22Rv1 (cell line): ENCODE data around the gene PAGE3.

Experiments used
- H3K27ac ChIP-seq: fragments of 450-650 bp; 2 replicates; pipeline ENCODE4 v1.5.1; 2017
- ZFX ChIP-seq: fragments of 450-650 bp; IDR thresholded peaks from 2 replicates; pipeline ENCODE4 v1.6.1; 2017; ENCODE audit warnings: antibody characterized with exemption, borderline replicate concordance
- TF ChIP-seq, protein P1 (sequence below): fragments of 450-650 bp; IDR thresholded peaks from 2 replicates; pipeline ENCODE4 v1.5.1; 2017; ENCODE audit warnings: mild to moderate bottlenecking

The PAGE3 gene

DNA sequence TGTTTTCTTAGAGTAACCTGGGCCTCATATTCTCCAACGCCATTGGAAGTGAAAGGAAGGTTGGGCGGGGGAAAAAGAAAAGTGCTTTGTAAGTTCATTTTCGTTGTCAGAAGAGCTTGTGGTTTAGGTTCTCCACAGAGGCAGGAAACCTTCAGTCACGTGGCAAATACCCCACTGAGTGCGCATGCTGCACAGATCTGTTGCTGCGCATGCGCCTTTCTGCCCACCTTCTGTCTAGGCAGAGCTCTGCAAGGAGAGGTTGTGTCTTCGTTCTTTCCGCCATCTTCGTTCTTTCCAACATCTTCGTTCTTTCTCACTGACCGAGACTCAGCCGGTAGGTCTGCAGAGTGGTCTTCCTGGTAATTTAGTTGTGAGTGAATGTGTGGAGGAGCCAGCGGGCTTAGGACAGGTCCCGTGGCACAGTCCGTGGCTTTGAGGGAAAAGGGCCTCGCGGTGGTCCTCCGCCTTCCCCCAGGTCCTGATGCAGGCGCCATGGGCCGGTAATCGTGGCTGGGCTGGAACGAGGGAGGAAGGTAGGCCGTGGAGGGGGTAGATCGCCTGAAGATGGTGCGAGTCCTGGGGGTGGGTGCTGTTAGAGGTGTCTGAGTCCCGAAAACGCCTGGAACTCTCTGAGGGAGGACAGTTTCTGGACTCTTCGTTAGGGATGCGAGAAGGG is 44.5 kb downstream of the PAGE3 start, which contains the start of gene PAGE5:
TSS of gene PAGE5 (plus strand) at position 228 of the 676 bp plus-strand sequence. CDS start 1,037 bp downstream, outside the sequence.
- TF ChIP-seq ZFX = no peak
- TF ChIP-seq, protein P1, sequence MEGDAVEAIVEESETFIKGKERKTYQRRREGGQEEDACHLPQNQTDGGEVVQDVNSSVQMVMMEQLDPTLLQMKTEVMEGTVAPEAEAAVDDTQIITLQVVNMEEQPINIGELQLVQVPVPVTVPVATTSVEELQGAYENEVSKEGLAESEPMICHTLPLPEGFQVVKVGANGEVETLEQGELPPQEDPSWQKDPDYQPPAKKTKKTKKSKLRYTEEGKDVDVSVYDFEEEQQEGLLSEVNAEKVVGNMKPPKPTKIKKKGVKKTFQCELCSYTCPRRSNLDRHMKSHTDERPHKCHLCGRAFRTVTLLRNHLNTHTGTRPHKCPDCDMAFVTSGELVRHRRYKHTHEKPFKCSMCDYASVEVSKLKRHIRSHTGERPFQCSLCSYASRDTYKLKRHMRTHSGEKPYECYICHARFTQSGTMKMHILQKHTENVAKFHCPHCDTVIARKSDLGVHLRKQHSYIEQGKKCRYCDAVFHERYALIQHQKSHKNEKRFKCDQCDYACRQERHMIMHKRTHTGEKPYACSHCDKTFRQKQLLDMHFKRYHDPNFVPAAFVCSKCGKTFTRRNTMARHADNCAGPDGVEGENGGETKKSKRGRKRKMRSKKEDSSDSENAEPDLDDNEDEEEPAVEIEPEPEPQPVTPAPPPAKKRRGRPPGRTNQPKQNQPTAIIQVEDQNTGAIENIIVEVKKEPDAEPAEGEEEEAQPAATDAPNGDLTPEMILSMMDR = no peak

DNA sequence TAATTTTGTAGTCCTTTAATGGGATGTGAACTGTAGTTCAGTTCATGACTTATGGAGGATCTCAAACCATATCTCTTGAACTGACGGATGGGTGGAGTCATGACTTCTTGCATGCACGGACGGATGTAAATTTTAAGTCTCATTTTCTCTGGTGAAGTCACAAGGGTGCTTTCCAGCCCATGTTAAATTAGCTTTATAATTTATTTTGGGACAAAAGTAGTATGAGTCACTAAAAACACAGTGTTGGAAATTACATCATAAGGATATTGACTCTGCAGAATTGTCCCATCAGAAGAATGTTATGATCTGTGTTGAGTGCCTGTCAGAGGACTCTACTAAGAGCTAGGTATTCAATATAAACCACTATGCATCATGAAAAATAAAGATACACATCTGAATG is 51.3 kb downstream of the PAGE3 start:
- H3K27ac ChIP-seq = no peak overlapping the region
- no peak for TF ChIP-seq ZFX
- TF ChIP-seq, protein P1 = no peak

More for the DNA sequence above, 44.5 kb downstream of the PAGE3 start, which contains the start of gene PAGE5:
- no peak within 1 kb of the TSS for H3K27ac ChIP-seq

DNA sequence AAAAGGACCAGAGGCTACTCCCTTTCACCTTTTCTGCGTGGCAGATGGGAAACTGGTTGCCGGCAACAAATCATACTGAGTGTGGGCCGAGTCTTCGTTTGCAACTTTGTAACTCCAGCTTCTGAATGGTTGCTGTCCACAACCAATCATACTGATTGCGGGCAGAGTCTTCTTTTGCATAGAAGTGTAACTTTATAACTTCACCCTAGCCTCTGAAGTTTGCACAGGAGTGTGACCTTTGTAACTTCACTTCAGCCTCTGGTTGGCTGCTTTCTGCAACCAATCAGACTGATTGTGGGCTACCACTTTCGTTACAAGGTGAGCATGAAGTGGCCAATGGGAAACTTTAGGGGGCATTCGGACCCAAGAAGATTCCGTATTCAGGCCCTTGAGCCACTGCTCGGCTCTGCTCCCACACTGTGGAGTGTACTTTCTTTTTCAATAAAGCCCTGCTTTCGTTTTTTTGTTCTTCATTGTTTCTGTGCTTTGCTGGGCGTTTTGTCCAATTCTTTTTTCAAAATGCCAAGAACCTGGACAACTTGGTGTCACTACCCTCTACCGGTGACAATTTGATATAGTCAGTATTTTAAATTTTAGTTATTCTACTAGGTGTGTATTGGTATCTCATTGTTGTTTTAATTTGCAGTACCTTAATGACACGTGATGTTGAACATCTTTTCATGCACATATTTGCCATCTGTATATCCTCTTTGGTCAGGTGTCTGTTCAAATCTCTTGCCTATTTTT is 53.6 kb downstream of the PAGE3 start:
- peak overlapping the region; percentile 36; the same call in 1 of the 2 replicates for H3K27ac ChIP-seq
- TF ChIP-seq ZFX = no peak
- TF ChIP-seq, protein P1 = peak; percentile 39
